ENCODE results near the gene RGL4.

RGL4 gene

GRCh38 chr22:23681026-23681809 is 9.6 kb upstream of the RGL4 start:
- no peak for DNase-seq

- DNase-seq = no peak
Measured at GRCh38 chr22:23682077-23682476, 8.7 kb upstream of the RGL4 start.

DNA sequence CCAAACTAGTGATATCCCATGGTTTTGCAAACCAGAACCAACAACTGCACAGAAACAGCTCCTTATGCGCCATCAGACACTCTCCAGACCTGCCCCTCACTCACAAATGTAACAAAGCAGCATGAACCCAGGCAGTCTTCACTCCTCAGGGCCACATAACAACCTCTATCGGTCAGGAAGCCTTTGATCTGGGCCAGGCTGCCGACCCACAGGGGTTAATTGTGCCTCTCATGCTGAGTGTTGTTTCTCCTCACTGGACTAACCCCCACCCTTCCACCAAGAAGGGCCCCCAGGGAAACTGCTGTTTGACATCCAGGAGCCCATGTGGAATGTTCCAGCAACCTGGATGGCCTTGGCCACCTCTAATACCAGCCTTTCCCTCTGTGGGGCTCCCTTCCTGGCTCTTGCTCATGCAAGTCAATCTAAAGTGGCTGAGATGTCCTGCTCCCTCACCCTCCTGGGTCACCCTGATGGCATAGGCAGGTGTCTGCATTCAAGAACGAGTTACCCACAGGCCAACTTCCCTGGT is 7.9 kb upstream of the RGL4 start:
- no peak for DNase-seq

DNA sequence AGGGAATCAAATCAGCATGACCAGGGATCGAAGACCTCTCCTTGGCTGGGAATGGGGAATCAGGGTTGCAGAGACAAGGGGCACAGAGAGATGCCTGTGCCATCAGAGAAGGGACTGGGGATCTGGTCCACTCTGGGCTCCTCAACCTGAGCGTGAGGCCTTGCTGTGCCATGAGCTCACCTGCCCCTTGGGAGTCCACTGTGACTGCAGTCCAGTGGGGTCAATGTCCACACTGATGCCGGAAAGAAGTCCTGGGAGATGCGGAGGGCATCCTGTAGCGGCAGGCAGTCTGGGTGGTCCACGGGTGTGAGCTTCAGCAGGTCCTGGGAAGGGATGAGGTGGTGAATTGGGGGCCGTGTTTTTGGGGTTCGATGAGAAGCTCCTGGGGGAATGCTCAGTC is 7.3 kb upstream of the RGL4 start:
- DNase-seq = no peak

- no peak for DNase-seq
Measured at GRCh38 chr22:23684026-23684425, 6.8 kb upstream of the RGL4 start.

DNA sequence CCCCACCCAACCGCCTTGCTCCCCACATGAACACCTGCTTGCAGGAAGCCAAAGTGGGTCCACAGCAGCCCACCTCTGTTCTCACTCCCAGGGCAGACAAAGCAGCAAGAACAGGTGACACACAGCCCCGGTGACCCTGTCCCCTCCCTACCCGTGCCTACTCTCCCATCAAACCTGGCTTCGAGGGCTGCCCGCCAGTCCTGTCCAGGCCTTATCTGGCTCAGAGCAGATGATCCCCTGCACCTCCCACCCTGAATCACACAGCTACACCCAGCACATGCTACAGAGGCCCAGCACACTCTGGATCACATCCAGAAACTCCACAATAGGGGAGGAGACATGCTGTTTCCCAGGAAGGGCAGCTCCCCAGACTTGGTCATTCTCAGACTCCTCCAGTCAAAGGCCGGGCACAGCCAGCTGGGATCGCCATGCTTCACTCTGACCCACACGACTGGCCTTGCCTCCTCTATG is 6.2 kb upstream of the RGL4 start:
- DNase-seq = no peak

DNA sequence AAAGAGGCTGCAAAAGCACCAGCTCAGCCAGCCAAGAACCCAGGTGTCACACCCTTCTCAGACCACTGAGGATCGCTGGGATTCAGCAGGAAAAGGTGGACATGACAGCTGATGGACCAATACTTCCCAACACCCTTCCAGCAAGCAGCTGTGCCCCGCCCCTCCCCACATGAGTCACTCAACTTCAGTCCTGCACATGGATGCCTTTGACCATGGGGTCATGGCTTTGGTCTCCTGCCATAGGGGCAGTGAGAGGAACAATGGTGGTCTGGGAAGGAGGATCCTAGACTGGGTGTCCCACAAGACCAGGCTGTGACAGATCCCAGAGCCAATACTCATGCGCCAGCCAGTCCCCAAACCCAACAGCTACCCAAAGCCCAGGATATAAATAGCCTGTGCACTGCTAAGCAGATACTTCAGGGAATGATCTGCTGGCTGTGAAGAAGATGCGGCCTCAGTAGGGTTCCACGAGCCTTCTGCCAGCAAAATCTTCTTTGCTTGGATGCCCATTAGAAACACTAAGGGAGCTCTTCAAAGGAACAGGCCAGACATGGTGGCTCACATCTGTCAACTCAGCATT is 5.5 kb upstream of the RGL4 start:
- no peak for DNase-seq

GRCh38 chr22:23686416-23687024 is 4.3 kb upstream of the RGL4 start:
- DNase-seq = no peak

GRCh38 chr22:23688121-23688520 is 2.7 kb upstream of the RGL4 start:
- DNase-seq = no peak

- DNase-seq = no peak
Measured at GRCh38 chr22:23688571-23688970, 2.2 kb upstream of the RGL4 start.

DNA sequence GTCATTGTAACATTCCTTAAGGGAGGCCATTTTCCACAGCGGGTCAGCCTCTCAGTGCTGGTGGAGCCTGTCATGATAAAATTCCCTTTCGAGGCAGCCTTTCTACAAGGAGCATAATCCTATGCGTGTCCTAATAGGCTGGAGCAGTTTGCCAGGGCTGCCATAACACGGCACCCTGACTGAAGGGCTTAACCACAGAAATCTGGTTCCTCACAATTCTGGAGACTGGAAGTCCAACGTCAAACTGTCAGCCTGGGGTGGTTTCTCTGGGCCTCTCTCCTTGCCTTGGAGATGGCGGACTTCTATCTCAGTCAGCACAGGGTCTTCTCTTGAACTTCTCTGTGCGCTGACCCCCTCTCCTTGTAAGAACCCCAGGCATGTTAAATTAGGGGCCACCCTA is 1.4 kb upstream of the RGL4 start:
- DNase-seq = no peak

GRCh38 chr22:23691748-23692423 is 1.1 kb downstream of the RGL4 start:
- no peak for DNase-seq

- DNase-seq = no peak
Measured at GRCh38 chr22:23692598-23693291, 1.9 kb downstream of the RGL4 start.

GRCh38 chr22:23693979-23694680 is 3.3 kb downstream of the RGL4 start:
- no peak for DNase-seq

- no peak for DNase-seq
Measured at GRCh38 chr22:23695141-23695540, 4.3 kb downstream of the RGL4 start.

DNA sequence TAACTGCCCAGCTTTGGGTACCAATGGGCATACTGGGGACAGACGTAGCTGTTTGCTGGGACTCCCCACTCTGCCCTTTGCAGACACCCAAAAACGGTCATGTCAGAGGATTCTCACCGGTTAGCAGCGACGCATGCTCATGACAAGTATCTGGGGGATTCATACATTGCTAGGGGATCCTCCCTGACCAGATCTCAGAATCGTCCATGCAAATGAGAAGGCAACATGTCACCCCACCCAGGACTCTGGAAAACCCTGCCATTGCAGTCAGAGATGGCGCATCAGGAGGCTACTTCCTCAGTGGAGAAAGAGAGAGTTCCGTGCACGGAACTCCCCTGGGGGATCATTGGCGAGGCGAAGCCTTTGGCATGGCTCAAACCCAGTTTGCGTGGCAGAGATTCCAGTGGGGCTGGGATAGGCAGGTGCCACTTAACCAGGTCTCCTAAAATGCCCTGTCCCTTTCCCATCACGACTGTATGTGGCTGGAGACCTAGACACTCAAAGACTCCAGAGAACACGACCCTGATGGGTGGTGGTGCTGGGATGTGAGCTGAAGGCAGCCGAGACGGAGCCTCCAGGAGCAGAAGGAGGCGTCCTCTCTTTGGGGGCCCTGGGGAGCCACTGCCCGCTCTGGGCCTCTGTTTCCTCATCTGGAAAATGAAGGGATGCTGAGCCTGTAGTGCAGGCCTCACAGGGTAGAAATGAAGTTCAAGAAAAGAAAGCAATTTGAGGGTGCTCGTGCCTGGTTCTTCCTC is 4.9 kb downstream of the RGL4 start:
- no peak for DNase-seq

DNA sequence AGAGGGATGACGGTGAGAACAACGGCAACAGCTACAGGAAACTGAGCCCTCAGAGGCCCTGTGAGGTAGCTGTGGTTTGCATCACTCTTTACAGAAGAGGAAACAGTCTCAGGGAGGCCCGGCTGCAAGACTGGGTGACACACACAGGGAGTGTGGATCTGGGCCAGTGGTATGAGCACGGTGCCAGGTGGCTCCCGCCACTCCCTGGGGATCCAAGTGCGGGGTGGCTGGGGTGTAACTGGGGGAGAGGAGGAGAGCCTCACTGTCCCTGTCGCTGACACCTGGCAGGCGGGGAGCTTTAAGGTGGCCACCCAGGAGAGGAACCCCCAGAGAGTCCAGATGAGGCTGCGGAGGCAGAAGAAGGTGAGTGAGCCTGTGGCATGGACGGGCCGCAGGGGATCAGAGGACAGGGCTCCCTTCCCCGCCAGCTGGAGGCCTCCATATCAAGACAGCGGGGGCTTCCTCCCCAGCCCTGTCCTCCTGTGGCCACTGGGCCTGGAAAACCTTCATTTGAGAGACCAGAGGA is 5.6 kb downstream of the RGL4 start:
- no peak for DNase-seq

- DNase-seq = no peak
Measured at GRCh38 chr22:23697031-23697970, 6.5 kb downstream of the RGL4 start.

GRCh38 chr22:23698094-23698493 is 7.3 kb downstream of the RGL4 start:
- DNase-seq = no peak

GRCh38 chr22:23698673-23699235 is 7.9 kb downstream of the RGL4 start:
- no peak for DNase-seq

Data from T1000 (cell line).